GM19239 (cell line): Measurements from ENCODE around the gene HS3ST3B1.

Source experiments
- DNase-seq: peaks from one replicate; pipeline ENCODE4 v3.0.0; 2011; ENCODE audit warnings: low spot score; ENCODE audit not compliant: insufficient read length
- FAIRE-seq: peaks from 2 replicates; lab custom pipeline; 2011; peaks lifted over from hg19 to GRCh38; lab: Jason Lieb, UNC

HS3ST3B1 gene

GRCh38 chr17:14346801-14347200, 45.9 kb downstream of the HS3ST3B1 start:
- DNase-seq (no peak), FAIRE-seq (no peak)

DNA sequence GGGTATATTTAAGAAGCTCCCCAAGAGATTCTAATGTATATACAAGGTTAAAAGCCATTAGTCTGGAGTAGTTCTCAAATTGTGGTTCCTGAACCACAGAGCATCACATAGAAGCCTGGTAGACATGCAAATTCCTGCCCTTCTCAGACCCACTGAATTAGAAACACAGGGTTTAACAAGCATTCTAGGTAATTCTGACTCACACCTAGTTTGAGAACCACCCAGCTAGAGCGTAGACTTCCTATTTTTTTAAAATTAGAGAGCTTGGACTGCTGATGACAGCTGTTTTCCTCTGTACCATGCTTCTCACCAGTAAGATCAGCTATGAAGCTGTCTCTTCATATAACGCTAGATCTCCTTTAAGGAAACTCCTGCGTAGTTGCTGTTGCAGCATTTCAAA, 50.6 kb downstream of the HS3ST3B1 start:
- no peak for FAIRE-seq
- no peak for DNase-seq

GRCh38 chr17:14352136-14352535, 51.3 kb downstream of the HS3ST3B1 start:
- no peak for FAIRE-seq
- DNase-seq, result no peak

GRCh38 chr17:14353861-14354474, 53.1 kb downstream of the HS3ST3B1 start:
- DNase-seq, result no peak
- no peak for FAIRE-seq

DNA sequence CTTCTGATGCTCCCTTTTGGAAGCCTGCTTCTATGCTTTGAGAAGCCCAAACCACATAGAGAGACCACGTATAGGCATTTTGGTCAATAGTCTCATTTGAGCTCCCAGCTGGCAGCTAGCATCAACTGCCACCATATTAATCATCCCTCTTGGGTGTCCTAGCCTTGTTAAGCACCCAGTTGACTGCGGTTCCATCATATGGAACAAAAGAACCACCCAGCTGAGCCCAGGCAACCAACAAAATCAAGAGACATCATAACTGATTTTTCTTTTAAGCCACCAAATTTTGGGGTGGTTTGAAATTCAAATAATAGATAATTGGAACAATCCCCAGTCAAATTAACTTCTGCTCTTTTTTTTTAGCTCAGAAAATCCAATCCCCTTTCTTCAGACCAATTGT, 53.9 kb downstream of the HS3ST3B1 start:
- no peak for DNase-seq
- FAIRE-seq, result no peak

DNA sequence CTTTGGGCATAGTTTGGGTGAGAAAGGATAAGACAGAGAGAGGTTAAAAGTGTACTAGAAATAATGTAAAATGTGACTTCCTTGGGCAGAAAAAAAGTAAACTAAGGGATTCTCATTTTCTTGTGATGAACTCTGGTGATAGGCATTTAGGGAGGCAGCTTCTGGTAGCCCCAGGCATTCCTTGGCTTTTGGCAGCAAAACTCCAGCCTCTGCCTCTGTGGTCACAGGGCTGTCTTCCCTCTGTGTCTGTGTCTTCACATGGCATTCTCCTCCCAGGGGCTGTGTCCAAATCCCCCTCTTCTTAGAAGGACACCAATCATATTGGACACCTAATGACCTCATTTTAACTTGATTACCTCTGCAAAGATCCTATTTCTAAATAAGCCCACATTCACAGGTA, 54.7 kb downstream of the HS3ST3B1 start:
- FAIRE-seq (no peak), DNase-seq (no peak)

DNA sequence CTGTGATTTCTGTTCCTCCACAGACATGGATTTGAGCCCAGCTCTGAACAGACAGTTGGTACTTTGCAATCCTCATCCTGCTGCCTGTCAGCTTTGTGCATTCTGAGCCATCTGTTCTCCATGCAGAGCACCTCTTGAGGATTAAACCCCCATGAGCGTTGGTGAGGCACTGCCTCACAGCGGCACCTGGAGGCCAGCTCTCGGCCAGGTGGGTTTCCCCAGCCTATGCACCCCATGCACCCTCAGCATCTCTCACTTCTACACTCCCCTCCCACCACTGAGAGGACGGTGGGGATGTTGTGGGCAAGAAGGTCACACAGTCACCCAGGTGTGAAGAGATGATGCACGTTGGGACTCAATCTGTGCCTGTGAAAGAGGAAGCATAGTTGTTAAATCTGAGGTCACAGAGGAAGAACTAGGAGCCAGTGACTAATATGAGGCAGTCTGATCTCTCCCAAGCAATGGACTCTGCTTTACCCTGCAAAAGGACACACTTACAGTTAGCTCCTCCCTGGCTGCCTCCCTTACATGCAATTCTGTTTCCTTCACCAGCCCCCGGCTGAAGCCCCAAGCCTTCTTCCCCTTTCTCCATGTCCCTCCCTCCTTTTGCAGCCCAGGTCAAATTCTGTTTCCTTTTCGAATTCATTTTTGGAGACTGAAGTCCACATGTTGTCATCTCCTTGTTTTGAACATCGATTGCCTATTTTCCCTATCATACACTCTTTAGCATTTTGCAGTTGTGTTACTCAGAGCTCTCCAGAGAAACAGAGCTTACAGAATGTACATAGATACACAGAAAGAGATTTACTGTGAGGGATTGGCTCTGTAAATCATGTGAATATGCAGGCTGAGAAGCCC, 58.5 kb downstream of the HS3ST3B1 start:
- DNase-seq, result peak; percentile 12
- peak; percentile 48 for FAIRE-seq

DNA sequence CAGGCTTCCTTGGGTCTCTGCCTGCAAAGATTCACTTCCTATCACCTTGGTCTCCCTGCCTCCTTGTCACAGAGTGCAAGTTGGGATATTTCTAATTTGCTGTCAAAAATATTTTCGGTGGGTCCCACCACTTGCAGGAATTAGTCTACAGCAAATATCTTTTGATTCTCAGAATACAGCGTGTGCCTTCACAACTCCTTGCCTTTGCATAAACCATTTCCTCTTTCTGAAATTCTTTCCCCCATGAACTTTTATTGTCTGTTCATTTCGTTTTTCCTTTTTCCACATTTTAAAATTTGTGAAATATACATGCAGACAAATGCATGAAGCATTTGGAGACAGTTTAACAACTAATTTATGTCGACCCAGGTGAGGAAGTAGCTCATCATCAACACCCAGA, 60.0 kb downstream of the HS3ST3B1 start:
- DNase-seq, result no peak
- FAIRE-seq, result no peak

- no peak for FAIRE-seq
- no peak for DNase-seq
Observed at GRCh38 chr17:14361470-14361869, 60.6 kb downstream of the HS3ST3B1 start.

GRCh38 chr17:14361945-14362508, 61.1 kb downstream of the HS3ST3B1 start:
- DNase-seq (no peak), FAIRE-seq (no peak)

DNA sequence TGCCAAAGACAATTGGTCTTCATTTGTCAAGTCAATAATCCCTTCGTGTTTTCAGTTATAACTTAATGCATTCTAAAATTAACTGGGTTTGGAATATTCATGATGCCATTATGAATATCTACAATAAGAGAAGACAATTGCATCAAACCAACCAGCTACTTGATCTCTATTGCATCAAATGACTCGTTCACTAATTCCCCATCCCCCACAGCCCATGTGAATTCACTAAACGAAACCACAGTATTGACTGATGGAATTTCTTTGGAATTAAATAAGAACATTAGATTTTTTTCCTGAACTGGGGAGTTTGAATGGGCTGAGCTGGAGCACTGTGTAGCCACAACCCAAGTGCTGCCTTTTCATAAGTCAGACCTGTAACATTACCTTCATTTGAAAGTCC, 65.3 kb downstream of the HS3ST3B1 start:
- FAIRE-seq (no peak), DNase-seq (no peak)

GRCh38 chr17:14372461-14372860, 71.6 kb downstream of the HS3ST3B1 start:
- no peak for DNase-seq
- FAIRE-seq, result no peak

- DNase-seq (no peak), FAIRE-seq (no peak)
Observed at GRCh38 chr17:14372905-14373613, 72.2 kb downstream of the HS3ST3B1 start.

DNA sequence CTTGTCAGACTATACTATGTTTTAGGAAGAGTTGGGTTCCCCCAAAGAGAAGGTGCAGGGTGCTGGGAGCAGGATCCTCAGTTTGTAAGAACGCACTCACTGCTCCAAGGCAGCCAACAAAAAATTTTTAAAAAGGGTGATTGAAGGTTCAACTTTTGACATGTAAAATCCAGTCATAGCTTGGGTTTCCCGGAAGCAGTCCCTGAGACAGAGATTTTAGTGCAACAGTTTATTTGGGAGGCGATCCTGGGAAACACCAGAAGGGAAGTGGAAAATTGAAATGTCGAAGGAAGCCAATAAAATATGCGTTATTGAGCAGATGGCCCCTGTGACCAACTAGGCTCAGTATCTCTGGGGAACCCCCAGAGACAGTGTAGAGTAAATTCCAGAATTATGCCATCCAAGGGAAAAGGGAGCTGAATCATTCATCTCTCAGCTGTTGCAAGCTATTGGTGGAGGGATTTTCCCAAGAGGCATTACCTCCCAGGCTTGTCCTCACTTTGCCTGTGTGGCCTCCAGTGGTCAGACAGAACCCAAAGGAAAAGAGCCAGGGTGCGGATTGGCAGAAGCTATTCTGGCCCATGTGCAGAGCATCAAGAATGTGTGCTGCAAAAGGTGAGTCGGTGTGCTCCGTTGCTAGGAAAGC, 72.9 kb downstream of the HS3ST3B1 start:
- DNase-seq (no peak), FAIRE-seq (no peak)

DNA sequence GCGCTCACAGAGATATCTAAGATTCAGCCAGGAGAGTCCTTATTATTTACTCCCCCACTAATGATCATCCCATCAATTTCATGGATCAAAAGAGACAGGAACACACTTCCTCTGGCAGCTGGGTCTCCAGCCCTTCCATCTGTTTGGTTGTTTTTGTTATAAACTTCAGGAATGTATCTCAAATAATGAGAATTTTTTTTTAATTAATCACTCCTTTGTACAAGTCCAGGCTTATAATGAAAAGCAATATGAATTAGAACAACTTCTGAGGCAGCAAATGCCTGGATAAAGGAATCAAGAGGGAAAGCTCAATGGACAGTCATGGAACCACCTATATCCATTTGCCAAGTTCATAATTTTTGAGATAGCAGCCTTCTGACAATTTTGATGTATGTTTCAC, 73.4 kb downstream of the HS3ST3B1 start:
- DNase-seq (no peak), FAIRE-seq (no peak)

DNA sequence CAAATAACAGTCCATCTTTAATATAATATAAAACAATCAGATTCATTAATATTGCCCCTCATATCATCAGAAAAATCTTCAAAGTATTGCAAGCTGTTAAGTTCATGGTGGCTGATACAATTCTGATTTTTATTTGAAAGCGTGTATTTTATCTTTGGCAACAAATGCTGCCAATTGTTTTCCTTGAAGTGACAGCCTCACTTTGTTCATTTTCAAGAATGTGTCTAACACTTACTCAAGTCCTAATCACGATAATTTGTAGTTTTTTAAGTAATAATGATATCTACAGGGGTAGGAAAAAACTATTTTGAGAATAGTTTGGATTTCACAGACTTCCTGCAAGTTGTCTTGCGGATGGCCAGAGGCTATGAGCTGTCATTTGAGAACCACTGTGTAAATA, 75.8 kb downstream of the HS3ST3B1 start:
- FAIRE-seq (no peak), DNase-seq (no peak)

DNA sequence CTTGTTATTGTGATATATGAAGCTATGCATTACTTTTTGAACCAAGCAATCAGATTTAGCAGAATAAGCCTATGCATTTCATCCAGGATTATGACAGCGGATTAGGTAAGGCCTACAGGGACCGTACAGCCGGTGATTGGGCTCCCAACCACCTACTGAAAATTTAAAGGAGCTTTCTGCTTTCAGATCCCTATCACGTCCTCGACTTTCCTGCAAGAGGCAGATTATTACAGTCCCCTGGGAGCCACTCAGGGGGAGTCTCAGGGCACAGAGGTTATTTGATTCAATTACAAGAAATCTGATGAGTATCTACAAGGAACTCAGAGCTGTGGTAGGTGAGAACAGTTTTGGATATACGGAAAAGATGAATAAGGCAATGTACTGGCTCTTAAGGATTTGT, 80.7 kb downstream of the HS3ST3B1 start:
- DNase-seq, result no peak
- FAIRE-seq, result no peak

- DNase-seq (no peak), FAIRE-seq (no peak)
Observed at GRCh38 chr17:14387036-14387435, 86.2 kb downstream of the HS3ST3B1 start.

GRCh38 chr17:14389681-14390080, 88.8 kb downstream of the HS3ST3B1 start:
- DNase-seq, result no peak
- FAIRE-seq, result no peak

DNA sequence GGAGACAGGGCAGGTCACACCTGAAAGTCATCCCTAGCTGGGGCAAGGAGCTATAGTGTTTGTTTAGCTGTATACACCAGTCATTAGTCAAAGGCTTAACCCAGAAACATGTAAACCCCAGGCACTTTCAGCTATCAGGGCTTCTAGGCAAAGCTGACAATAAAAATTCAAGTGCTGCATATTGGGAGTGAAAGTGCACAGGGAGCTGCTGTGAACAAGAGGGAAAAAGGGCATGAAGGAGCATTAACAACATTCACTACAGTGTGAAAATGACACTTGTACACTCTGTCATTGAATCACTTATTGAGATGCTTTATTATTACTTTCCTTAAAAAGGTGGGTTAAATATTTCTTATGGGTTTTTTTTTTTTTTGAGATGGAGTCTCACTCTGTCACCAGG, 92.8 kb downstream of the HS3ST3B1 start:
- no peak for DNase-seq
- FAIRE-seq, result no peak
